Dedifferentiated amniotic fluid mesenchymal stem cell (primary cell): ENCODE measurements around the gene EVI5.
"Not testable (repeated sequence)": the region's sequence is repeated elsewhere in the genome, so short reads cannot be mapped to it uniquely, and the experiment has no call there.

Experiments used
- DNase-seq: peaks from one replicate; pipeline ENCODE4 v3.0.0-alpha.2; 2016; ENCODE audit errors: extremely low spot score

Gene EVI5

GRCh38 chr1:92695104-92695503 lies 89.8 kb downstream of the EVI5 start:
- DNase-seq = no peak

- DNase-seq = no peak
These were observed 93.0 kb downstream of the EVI5 start for GRCh38 chr1:92691925-92692324.

- no peak for DNase-seq
These were observed 94.5 kb downstream of the EVI5 start for GRCh38 chr1:92690212-92690906.

- DNase-seq = no peak
These were observed 104.9 kb downstream of the EVI5 start for GRCh38 chr1:92679980-92680379.

GRCh38 chr1:92663775-92664174 lies 121.1 kb downstream of the EVI5 start:
- DNase-seq = no peak

- DNase-seq = no peak
These were observed 122.9 kb downstream of the EVI5 start for GRCh38 chr1:92662048-92662447.

- no peak for DNase-seq
These were observed 127.2 kb downstream of the EVI5 start for GRCh38 chr1:92657701-92658100.

- DNase-seq = no peak
These were observed 129.6 kb downstream of the EVI5 start for GRCh38 chr1:92655197-92655801.

- no peak for DNase-seq
These were observed 131.1 kb downstream of the EVI5 start for GRCh38 chr1:92653605-92654381.

GRCh38 chr1:92640686-92641085 lies 144.2 kb downstream of the EVI5 start:
- not testable (repeated sequence) for DNase-seq

GRCh38 chr1:92638498-92638897 lies 146.4 kb downstream of the EVI5 start:
- DNase-seq = no peak

- DNase-seq = not testable (repeated sequence)
These were observed 149.7 kb downstream of the EVI5 start for GRCh38 chr1:92635203-92635602.

- no peak for DNase-seq
These were observed 161.6 kb downstream of the EVI5 start for GRCh38 chr1:92623187-92623778.

- DNase-seq = no peak
These were observed 165.3 kb downstream of the EVI5 start for GRCh38 chr1:92619466-92620189.

GRCh38 chr1:92601044-92601443 lies 183.9 kb downstream of the EVI5 start:
- DNase-seq = no peak

GRCh38 chr1:92599184-92599583 lies 185.7 kb downstream of the EVI5 start:
- peak; percentile 42 for DNase-seq

GRCh38 chr1:92589361-92589760 lies 195.5 kb downstream of the EVI5 start:
- not testable (repeated sequence) for DNase-seq

GRCh38 chr1:92587445-92587844 lies 197.5 kb downstream of the EVI5 start:
- no peak for DNase-seq

- DNase-seq = no peak
These were observed 199.1 kb downstream of the EVI5 start for GRCh38 chr1:92585831-92586230.

- not testable (repeated sequence) for DNase-seq
These were observed 200.1 kb downstream of the EVI5 start for GRCh38 chr1:92584810-92585209.

- DNase-seq = no peak
These were observed 200.8 kb downstream of the EVI5 start for GRCh38 chr1:92583821-92584760.
